GM12892 (cell line): ENCODE data around the gene STAM2.

Experiments
- POLR2A ChIP-seq: IDR thresholded peaks from 2 replicates; pipeline ENCODE4 v1.6.1; 2011; ENCODE audit warnings: low read depth, low read length, control low read depth
- POLR2AphosphoS5 ChIP-seq: IDR thresholded peaks from 2 replicates; pipeline ENCODE4 v1.6.1; 2011; ENCODE audit warnings: low read depth, low read length, control low read depth
- TAF1 ChIP-seq: IDR thresholded peaks from 2 replicates; pipeline ENCODE4 v1.6.1; 2011; ENCODE audit warnings: low read depth, mild to moderate bottlenecking, control low read depth, low read length, borderline replicate concordance

GRCh38 chr2:152155209-152155608, 20.4 kb downstream of the STAM2 start:
- no peak for TF ChIP-seq POLR2A
- no peak for TF ChIP-seq POLR2AphosphoS5
- no peak for TF ChIP-seq TAF1
